Uterus (tissue), 4 donors: ENCODE measurements around the gene PPBP. TPM values are rescaled to one million over a fixed set of nuclear protein-coding genes. Genes with fewer than 3 reads are reported as not detected.

Experiments used
- DNase-seq, 2 donors: peaks; one replicate each; pipeline ENCODE4 v3.0.0-alpha.2; 2019 to 2020
- H3K27ac ChIP-seq, 2 donors: fragments of 200-600 bp; sonication (generic); 1 replicate in 1 of 2; 2 replicates in 1 of 2; pipeline ENCODE4 v1.5.1; 2016 to 2018
- H3K27me3 ChIP-seq, 2 donors: fragments of 200-600 bp; sonication (generic); one replicate each; pipeline ENCODE4 v1.5.1; 2018 to 2019; ENCODE audit warnings: control low read depth in 1 of 2
- H3K36me3 ChIP-seq, 2 donors: fragments of 200-600 bp; sonication (generic); one replicate each; pipeline ENCODE4 v1.5.1; 2019; ENCODE audit warnings: control low read depth in 1 of 2
- H3K4me1 ChIP-seq, 2 donors: fragments of 200-600 bp; sonication (generic); one replicate each; pipeline ENCODE4 v1.5.1; 2018 to 2019; ENCODE audit warnings: control low read depth in 1 of 2
- H3K4me3 ChIP-seq, 2 donors: fragments of 200-600 bp; sonication (generic); 1 replicate in 1 of 2; 2 replicates in 1 of 2; pipeline ENCODE4 v1.5.1; 2018 to 2019; ENCODE audit warnings: mild to moderate bottlenecking in 1 of 2
- H3K9me3 ChIP-seq, 2 donors: fragments of 200-600 bp; sonication (generic); one replicate each; pipeline ENCODE4 v1.5.1; 2019; ENCODE audit warnings: control low read depth in 1 of 2
- CTCF ChIP-seq, 4 experiments: fragments of 200-600 bp in 2 of 4; fragments of 450-650 bp in 2 of 4; sonication (generic) in 2 of 4; IDR thresholded peaks; one replicate each; pipeline ENCODE4 v1.5.1; 2016 to 2019; ENCODE audit warnings: antibody characterized with exemption in 4 of 4, mild to moderate bottlenecking in 2 of 4, moderate library complexity in 1 of 4
- POLR2A ChIP-seq, 2 donors: fragments of 450-650 bp; IDR thresholded peaks; one replicate each; pipeline ENCODE4 v1.6.1; 2016; ENCODE audit warnings: antibody characterized with exemption in 2 of 2, mild to moderate bottlenecking in 1 of 2, moderate library complexity in 1 of 2
- intact Hi-C: fragments of 100-400 bp; cut with DNase I; formaldehyde crosslinking; loops from one replicate; pipeline ENCODE4 v1.15.1; 2023; ENCODE audit warnings: low total_unique reads
- total RNA-seq, 4 donors: library from RNA; depleted of rRNA in 3 of 4; stranded (reverse); fragments of >200 nt in 3 of 4; gene quantifications; one replicate each; pipeline versions ENCODE4 v1.1.0 to v1.2.4, GENCODE V29; 2014 to 2023
- donor health status: DM: yes; HTN: yes; CAD: no.

The PPBP gene
- total RNA-seq, 4 donors from 2014 or later = 2.5 to 27.9 TPM; not detected in 2

GRCh38 chr4:74018116-74018515 is 30.1 kb upstream of the PPBP start:
- no peaks in the 10 kb centered on the region for H3K4me1 ChIP-seq
- TF ChIP-seq POLR2A (IDR thresholded peaks at IDR 0.05) = no peak
- intact Hi-C loops = no loop called here

GRCh38 chr4:74016068-74016467 is 28.1 kb upstream of the PPBP start:
- intact Hi-C loops = no loop called here
- H3K36me3 ChIP-seq = no peaks in the 10 kb centered on the region
- H3K4me3 ChIP-seq = no peak overlapping the region
- no peaks in the 10 kb centered on the region for H3K9me3 ChIP-seq
- no peaks in the 10 kb centered on the region for H3K27me3 ChIP-seq
- no peaks in the 10 kb centered on the region for H3K4me1 ChIP-seq
- H3K27ac ChIP-seq = no peak overlapping the region
- TF ChIP-seq POLR2A (IDR thresholded peaks at IDR 0.05) (no peak), CTCF (IDR thresholded peaks at IDR 0.05) (no peak)
- DNase-seq = no peak

More at GRCh38 chr4:74018116-74018515, 30.1 kb upstream of the PPBP start:
- Histone ChIP-seq H3K9me3 (no peaks in the 10 kb centered on the region), H3K27me3 (no peaks in the 10 kb centered on the region), H3K36me3 (no peaks in the 10 kb centered on the region), H3K27ac (no peak overlapping the region), H3K4me3 (no peak overlapping the region)
- no peak for DNase-seq

- Histone ChIP-seq H3K4me1 (no peaks in the 10 kb centered on the region), H3K27me3 (no peaks in the 10 kb centered on the region), H3K36me3 (no peaks in the 10 kb centered on the region), H3K27ac (no peak overlapping the region), H3K4me3 (no peak overlapping the region), H3K9me3 (no peaks in the 10 kb centered on the region)
- no peak for DNase-seq
- intact Hi-C loops = no loop called here
- TF ChIP-seq CTCF (IDR thresholded peaks at IDR 0.05) = no peak
- TF ChIP-seq POLR2A (IDR thresholded peaks at IDR 0.05) = no peak
Observed at GRCh38 chr4:74015126-74015780, 27.3 kb upstream of the PPBP start.

- intact Hi-C loops = no loop called here
- no peaks in the 10 kb centered on the region for H3K27me3 ChIP-seq
- H3K4me3 ChIP-seq = no peak overlapping the region
- no peak overlapping the region for H3K27ac ChIP-seq
- no peak for DNase-seq
- no peaks in the 10 kb centered on the region for H3K36me3 ChIP-seq
- H3K9me3 ChIP-seq = no peaks in the 10 kb centered on the region
- H3K4me1 ChIP-seq = no peaks in the 10 kb centered on the region
- TF ChIP-seq POLR2A (IDR thresholded peaks at IDR 0.05) (no peak), CTCF (IDR thresholded peaks at IDR 0.05) (no peak)
Observed at GRCh38 chr4:74014332-74014731, 26.3 kb upstream of the PPBP start.

GRCh38 chr4:74013264-74013663 is 25.3 kb upstream of the PPBP start:
- Histone ChIP-seq H3K9me3 (no peaks in the 10 kb centered on the region), H3K27me3 (no peaks in the 10 kb centered on the region), H3K4me3 (no peak overlapping the region), H3K4me1 (no peaks in the 10 kb centered on the region), H3K27ac (no peak overlapping the region), H3K36me3 (no peaks in the 10 kb centered on the region)
- intact Hi-C loops = no loop called here
- no peak for DNase-seq
- TF ChIP-seq CTCF (IDR thresholded peaks at IDR 0.05) = no peak
- TF ChIP-seq POLR2A (IDR thresholded peaks at IDR 0.05) = no peak

GRCh38 chr4:74012130-74012529 is 24.1 kb upstream of the PPBP start:
- no peaks in the 10 kb centered on the region for H3K4me1 ChIP-seq

More at GRCh38 chr4:74012130-74012529, 24.1 kb upstream of the PPBP start:
- no peak overlapping the region for H3K27ac ChIP-seq
- DNase-seq = no peak
- H3K36me3 ChIP-seq = no peaks in the 10 kb centered on the region
- H3K9me3 ChIP-seq = no peaks in the 10 kb centered on the region
- TF ChIP-seq POLR2A (IDR thresholded peaks at IDR 0.05) (no peak), CTCF (IDR thresholded peaks at IDR 0.05) (no peak)
- H3K4me3 ChIP-seq = no peak overlapping the region
- intact Hi-C loops = no loop called here
- no peaks in the 10 kb centered on the region for H3K27me3 ChIP-seq
